RWPE2 (cell line): Measurements from ENCODE around the gene DMAP1.

ENCODE experiments used
- ATAC-seq: fragments of 200-7000 bp; cut with Tn5 transposase; 3 replicates; pipeline ENCODE4 v1.9.1; 2021; ENCODE audit warnings: low read depth
- DNase-seq: peaks from one replicate; pipeline ENCODE4 v3.0.0-alpha.2; 2020; ENCODE audit warnings: low spot score
- H3K27ac ChIP-seq: fragments of 450-650 bp; 2 replicates; pipeline ENCODE4 v1.5.1; 2017; ENCODE audit warnings: mild to moderate bottlenecking; ENCODE audit not compliant: poor library complexity, severe bottlenecking
- H3K27me3 ChIP-seq: fragments of 250-450 bp; sonication (Bioruptor Pico); 2 replicates; pipeline ENCODE4 v1.5.1; 2021; ENCODE audit warnings: mild to moderate bottlenecking, moderate library complexity; ENCODE audit not compliant: insufficient read depth, poor library complexity, severe bottlenecking
- H3K36me3 ChIP-seq: fragments of 250-450 bp; sonication (Bioruptor Pico); 2 replicates; pipeline ENCODE4 v1.5.1; 2020; ENCODE audit warnings: low read depth, mild to moderate bottlenecking, moderate library complexity
- H3K4me1 ChIP-seq: fragments of 250-450 bp; sonication (Bioruptor Pico); 2 replicates; pipeline ENCODE4 v1.5.1; 2021; ENCODE audit warnings: mild to moderate bottlenecking, moderate library complexity; ENCODE audit not compliant: insufficient read depth, poor library complexity, severe bottlenecking
- H3K4me3 ChIP-seq: fragments of 250-450 bp; sonication (Bioruptor Pico); 2 replicates; pipeline ENCODE4 v1.5.1; 2021; ENCODE audit warnings: mild to moderate bottlenecking, moderate library complexity; ENCODE audit not compliant: severe bottlenecking
- H3K9me3 ChIP-seq: fragments of 250-450 bp; sonication (Bioruptor Pico); 2 replicates; pipeline ENCODE4 v1.5.1; 2021; ENCODE audit warnings: mild to moderate bottlenecking, moderate library complexity; ENCODE audit not compliant: severe bottlenecking
- CTCF ChIP-seq: fragments of 450-650 bp; IDR thresholded peaks from one replicate; pipeline ENCODE4 v1.5.1; 2017; ENCODE audit warnings: mild to moderate bottlenecking, moderate library complexity; ENCODE audit not compliant: poor library complexity, severe bottlenecking

DMAP1 gene

DNA sequence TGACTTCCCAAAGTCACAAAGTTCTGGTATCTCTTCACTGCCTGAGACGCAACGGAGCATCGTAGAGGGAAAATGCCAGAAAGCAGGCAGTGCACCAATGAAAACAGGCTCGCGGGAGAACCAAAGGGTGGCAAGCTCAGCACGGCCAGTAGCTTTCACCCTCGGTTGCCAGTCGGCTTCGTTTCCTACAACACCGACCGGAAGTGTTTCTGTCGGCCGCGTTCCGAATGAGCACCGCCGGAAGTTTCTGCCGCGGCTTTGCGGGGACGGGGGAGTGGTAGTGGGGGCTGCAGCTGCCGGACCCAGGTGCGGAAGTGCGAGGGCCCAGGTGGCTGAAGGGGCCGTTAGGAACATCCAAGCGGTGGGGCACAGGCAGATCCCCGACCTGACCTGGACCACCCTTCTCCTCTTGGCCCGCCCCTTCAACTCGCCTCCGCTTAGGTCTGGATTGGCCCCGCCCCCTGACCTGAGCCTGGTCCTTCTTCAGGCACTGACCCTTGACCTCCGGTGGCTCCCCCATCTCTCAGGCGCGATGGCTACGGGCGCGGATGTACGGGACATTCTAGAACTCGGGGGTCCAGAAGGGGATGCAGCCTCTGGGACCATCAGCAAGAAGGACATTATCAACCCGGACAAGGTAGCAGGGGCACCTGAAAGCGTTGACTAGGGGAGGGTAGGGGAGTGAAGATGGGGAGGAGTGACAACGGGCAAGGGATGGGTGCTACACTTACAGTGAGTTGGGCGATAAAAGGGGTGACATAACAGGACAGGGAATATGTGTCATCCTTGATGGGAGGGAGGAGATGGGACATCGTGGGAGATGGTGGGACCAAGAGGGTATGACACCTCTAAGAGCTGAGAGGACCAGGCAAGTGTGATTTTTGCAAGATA is at the start of gene DMAP1:
Gene DMAP1, plus strand, starts transcription at position 250 of the 891 bp plus-strand sequence. Its CDS starts 283 bp downstream, at position 533.
- Histone ChIP-seq H3K4me3 (peak within 1 kb of the TSS; percentile 72), H3K27me3 (no peaks in the 10 kb centered on the region), H3K4me1 (no peaks in the 10 kb centered on the region), H3K36me3 (peaks cover 34% of the 10 kb centered on the region), H3K9me3 (no peaks in the 10 kb centered on the region), H3K27ac (peak within 1 kb of the TSS; percentile 16)
- peak; percentile 80 for ATAC-seq
- no peak for TF ChIP-seq CTCF
- DNase-seq = no peak

DNA sequence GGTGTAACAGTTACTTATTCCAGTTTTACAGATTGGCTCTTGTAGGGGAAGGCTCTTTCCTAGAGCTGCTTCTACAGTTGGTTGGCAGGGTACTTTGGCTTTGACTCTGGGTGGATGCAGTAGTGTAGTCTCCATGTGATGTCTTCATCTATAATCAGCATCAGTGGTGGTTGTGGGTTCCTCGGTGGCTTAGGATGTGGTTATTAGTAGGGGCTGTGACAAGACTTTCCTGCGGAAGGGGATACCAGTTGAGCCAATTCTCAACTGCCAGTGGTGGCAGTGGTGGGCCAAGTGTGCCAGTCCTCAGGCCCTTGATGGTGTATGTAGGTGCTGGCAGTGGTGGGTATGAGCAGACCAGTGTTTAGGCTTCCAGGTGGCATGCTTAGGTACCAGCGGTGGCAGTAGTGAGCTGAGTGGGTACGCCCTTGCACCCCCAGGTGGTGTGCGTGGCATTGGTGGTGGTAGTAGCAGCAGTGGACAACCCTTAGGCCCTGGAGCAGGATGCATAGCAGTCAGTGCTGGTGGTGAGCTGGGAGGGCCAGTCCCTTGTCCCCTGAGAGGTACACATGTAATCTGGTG is 44.7 kb upstream of the DMAP1 start:
- Histone ChIP-seq H3K9me3 (no peaks in the 10 kb centered on the region), H3K36me3 (no peaks in the 10 kb centered on the region), H3K4me3 (no peak overlapping the region), H3K27me3 (no peaks in the 10 kb centered on the region), H3K27ac (no peak overlapping the region), H3K4me1 (no peaks in the 10 kb centered on the region)
- no peak for TF ChIP-seq CTCF
- DNase-seq (no peak), ATAC-seq (no peak)

- Histone ChIP-seq H3K9me3 (no peaks in the 10 kb centered on the region), H3K4me3 (no peak overlapping the region), H3K27me3 (no peaks in the 10 kb centered on the region), H3K4me1 (no peaks in the 10 kb centered on the region), H3K27ac (no peak overlapping the region), H3K36me3 (no peaks in the 10 kb centered on the region)
- no peak for ATAC-seq
- DNase-seq = no peak
- TF ChIP-seq CTCF = no peak
These were observed 42.9 kb upstream of the DMAP1 start for GRCh38 chr1:44170281-44170823.

GRCh38 chr1:44174630-44175029 is 38.6 kb upstream of the DMAP1 start:
- Histone ChIP-seq H3K27me3 (no peaks in the 10 kb centered on the region), H3K36me3 (no peaks in the 10 kb centered on the region), H3K4me1 (no peaks in the 10 kb centered on the region), H3K27ac (no peak overlapping the region), H3K9me3 (peaks cover 13% of the 10 kb centered on the region), H3K4me3 (no peak overlapping the region)
- TF ChIP-seq CTCF = no peak
- DNase-seq (no peak), ATAC-seq (no peak)
